T-helper 2 cell treated with Interferon-gamma antibody and Interleukin-4, amounts not matched to agents 100 ng/mL and 5 ng/mL, for 36 hours (primary cell): ENCODE data around the gene DXO. TPM values are rescaled to one million over a fixed set of nuclear protein-coding genes. Genes with fewer than 3 reads are reported as not detected.

Experiments
- intact Hi-C: fragments of 100-400 bp; cut with micrococcal nuclease; formaldehyde crosslinking; loops from one replicate; pipeline ENCODE4 v1.15.1; 2023
- total RNA-seq: library from RNA; stranded (reverse); gene quantifications from 2 replicates; pipeline ENCODE4 v1.2.3, GENCODE V29; 2022

The DXO gene
- total RNA-seq, 1 donor from 2014 or later = 18.8 TPM

- intact Hi-C loops = loop anchor here (1.0 to 10.0 kb wide), 5 partner anchors 13 to 414 kb away; partner anchors contain the start of genes ATP6V1G2, CSNK2B, DDX39B and DXO
Measured at GRCh38 chr6:31958741-31959739, 12.9 kb downstream of the DXO start, which contains the start of the genes NELFE and SKIC2. NELFE (minus strand) TSS chr6:31958971; CDS start chr6:31958446, 525 bp downstream. SKIC2 (plus strand) TSS chr6:31959175; CDS start chr6:31959193, 18 bp downstream.

GRCh38 chr6:31958412-31958740, 13.6 kb downstream of the DXO start:
- intact Hi-C loops = loop anchor here (5.0 to 10.0 kb wide), 3 partner anchors 239 to 414 kb away; partner anchors contain the start of genes ATP6V1G2, CSNK2B, DDX39B and LY6G5B

- intact Hi-C loops = loop anchor here (5.0 to 10.0 kb wide), 3 partner anchors 241 to 412 kb away; partner anchors contain the start of genes ATP6V1G2, CSNK2B, DDX39B and LY6G5B
Measured at GRCh38 chr6:31956796-31957195, 15.1 kb downstream of the DXO start.

- intact Hi-C loops = loop anchor here (10.0 kb wide), 1 partner anchor 410 kb away; the partner anchor contains the start of genes ATP6V1G2, DDX39B and NFKBIL1
Measured at GRCh38 chr6:31954511-31954910, 17.4 kb downstream of the DXO start.

- intact Hi-C loops = loop anchor here (10.0 kb wide), 1 partner anchor 408 kb away; the partner anchor contains the start of genes ATP6V1G2, DDX39B and NFKBIL1
Measured at GRCh38 chr6:31952890-31953289, 19.0 kb downstream of the DXO start.

- intact Hi-C loops = loop anchor here (10.0 kb wide), 1 partner anchor 407 kb away; the partner anchor contains the start of genes ATP6V1G2, DDX39B and NFKBIL1
Measured at GRCh38 chr6:31952140-31952805, 19.7 kb downstream of the DXO start.

- intact Hi-C loops = loop anchor here (10.0 kb wide), 1 partner anchor 405 kb away; the partner anchor contains the start of genes ATP6V1G2, DDX39B and NFKBIL1
Measured at GRCh38 chr6:31949926-31950548, 21.9 kb downstream of the DXO start.

- intact Hi-C loops = no loop called here
Measured at GRCh38 chr6:31948753-31949413, 23.1 kb downstream of the DXO start.

GRCh38 chr6:31948306-31948705, 23.6 kb downstream of the DXO start:
- intact Hi-C loops = no loop called here

GRCh38 chr6:31947864-31948263, 24.1 kb downstream of the DXO start:
- intact Hi-C loops = no loop called here

GRCh38 chr6:31947070-31947675, 24.8 kb downstream of the DXO start:
- intact Hi-C loops = no loop called here

GRCh38 chr6:31946370-31946885, 25.5 kb downstream of the DXO start:
- intact Hi-C loops = no loop called here

- intact Hi-C loops = no loop called here
Measured at GRCh38 chr6:31945507-31946369, 26.2 kb downstream of the DXO start, which contains the start of gene CFB. CFB (plus strand) TSS chr6:31946095; CDS start chr6:31946222, 127 bp downstream.

GRCh38 chr6:31945154-31945506, 26.8 kb downstream of the DXO start:
- intact Hi-C loops = no loop called here

GRCh38 chr6:31943742-31944141, 28.2 kb downstream of the DXO start:
- intact Hi-C loops = no loop called here

GRCh38 chr6:31940256-31940664, 31.7 kb downstream of the DXO start:
- intact Hi-C loops = no loop called here

- intact Hi-C loops = no loop called here
Measured at GRCh38 chr6:31935823-31936222, 36.1 kb downstream of the DXO start.

GRCh38 chr6:31935021-31935420, 36.9 kb downstream of the DXO start:
- intact Hi-C loops = no loop called here

GRCh38 chr6:31933537-31933936, 38.4 kb downstream of the DXO start:
- intact Hi-C loops = no loop called here
